Mesendoderm (in vitro differentiated cells): ENCODE measurements around the gene DLL1.

ENCODE experiments used
- DNase-seq: peaks from one replicate; pipeline ENCODE4 v3.0.0; 2013
- H2AK5ac ChIP-seq: 2 replicates; pipeline ENCODE4 v1.6.1; 2013; ENCODE audit warnings: low read length, inconsistent platforms
- H2BK120ac ChIP-seq: 2 replicates; pipeline ENCODE4 v1.6.1; 2013; ENCODE audit warnings: low read depth, mild to moderate bottlenecking, low read length, moderate library complexity, mixed read lengths
- H2BK15ac ChIP-seq: replicated peaks from 2 replicates; pipeline ENCODE4 v1.6.1; 2013; ENCODE audit warnings: low read depth, mild to moderate bottlenecking, moderate library complexity
- H2BK5ac ChIP-seq: 2 replicates; pipeline ENCODE4 v1.6.1; 2013; ENCODE audit warnings: low read length, inconsistent platforms
- H3K18ac ChIP-seq: 2 replicates; pipeline ENCODE4 v1.6.1; 2013; ENCODE audit warnings: mild to moderate bottlenecking, low read length, mixed read lengths
- H3K23ac ChIP-seq: one replicate; pipeline ENCODE4 v1.6.1; 2013; ENCODE audit warnings: low read length
- H3K27ac ChIP-seq: 2 replicates; pipeline ENCODE4 v1.5.1; 2013; ENCODE audit warnings: low read depth, mild to moderate bottlenecking, inconsistent platforms, low read length, moderate library complexity
- H3K27me3 ChIP-seq: 2 replicates; pipeline ENCODE4 v1.6.1; 2013; ENCODE audit warnings: low read length, control low read depth, mild to moderate bottlenecking, inconsistent platforms; ENCODE audit not compliant: insufficient read depth, poor library complexity
- H3K36me3 ChIP-seq: 2 replicates; pipeline ENCODE4 v1.6.1; 2013; ENCODE audit warnings: low read length, inconsistent platforms; ENCODE audit not compliant: control insufficient read depth, insufficient read depth
- H3K4ac ChIP-seq: one replicate; pipeline ENCODE4 v1.6.1; 2013; ENCODE audit warnings: low read depth, mild to moderate bottlenecking, low read length, moderate library complexity
- H3K4me1 ChIP-seq: 2 replicates; pipeline ENCODE4 v1.6.1; 2013; ENCODE audit warnings: low read depth, low read length, inconsistent platforms; ENCODE audit not compliant: control insufficient read depth
- H3K4me2 ChIP-seq: 2 replicates; pipeline ENCODE4 v1.6.1; 2013; ENCODE audit warnings: low read length
- H3K4me3 ChIP-seq: 2 replicates; pipeline ENCODE4 v1.5.1; 2013; ENCODE audit warnings: mild to moderate bottlenecking, low read length
- H3K56ac ChIP-seq: one replicate; pipeline ENCODE4 v1.6.1; 2013; ENCODE audit warnings: low read length
- H3K79me1 ChIP-seq: 2 replicates; pipeline ENCODE4 v1.6.1; 2013; ENCODE audit warnings: low read length, inconsistent platforms
- H3K79me2 ChIP-seq: 2 replicates; pipeline ENCODE4 v1.6.1; 2013; ENCODE audit warnings: mild to moderate bottlenecking, low read length; ENCODE audit not compliant: control insufficient read depth, insufficient read depth
- H3K9ac ChIP-seq: 2 replicates; pipeline ENCODE4 v1.6.1; 2013; ENCODE audit warnings: low read length, inconsistent platforms
- H4K5ac ChIP-seq: one replicate; pipeline ENCODE4 v1.6.1; 2013; ENCODE audit warnings: low read length
- H4K8ac ChIP-seq: one replicate; pipeline ENCODE4 v1.6.1; 2013; ENCODE audit warnings: low read depth, mild to moderate bottlenecking, control low read depth, low read length, moderate library complexity
- WGBS: extraction: QIAGEN DNeasy Blood & Tissue Kit; methylation state at CpG from one replicate; pipeline ENCODE4 v1.1.7; 2013; ENCODE audit warnings: low lambda C conversion rate, missing lambda C conversion rate; ENCODE audit not compliant: insufficient coverage; ENCODE audit errors: extremely low coverage; 5-methylcytosine and 5-hydroxymethylcytosine counted together

The DLL1 gene

GRCh38 chr6:170316071-170316470 lies 25.2 kb upstream of the DLL1 start:
- no peak overlapping the region for H3K18ac ChIP-seq
- no peaks in the 10 kb centered on the region for H3K4me1 ChIP-seq
- no peaks in the 10 kb centered on the region for H3K27me3 ChIP-seq
- no peak overlapping the region for H3K56ac ChIP-seq
- no peaks in the 10 kb centered on the region for H3K36me3 ChIP-seq
- H4K5ac ChIP-seq: no peak overlapping the region
- no peak overlapping the region for H3K27ac ChIP-seq
- DNase-seq: peak; percentile 28
- no peak overlapping the region for H3K4me2 ChIP-seq
- no peaks in the 10 kb centered on the region for H3K79me2 ChIP-seq
- no peak overlapping the region for H3K4ac ChIP-seq
- H3K9ac ChIP-seq: no peak overlapping the region
- no peak overlapping the region for H2BK5ac ChIP-seq
- no peak overlapping the region for H2AK5ac ChIP-seq
- H2BK15ac ChIP-seq: no peak overlapping the region
- H3K23ac ChIP-seq: no peak overlapping the region
- H3K79me1 ChIP-seq: peaks cover 4% of the 10 kb centered on the region
- H2BK120ac ChIP-seq: no peak overlapping the region
- no CpG with 5 or more reads among the region's 4 CpGs for WGBS
- no peak overlapping the region for H3K4me3 ChIP-seq
- no peak overlapping the region for H4K8ac ChIP-seq

GRCh38 chr6:170314983-170315382 lies 24.1 kb upstream of the DLL1 start:
- H2AK5ac ChIP-seq: no peak overlapping the region
- no peak overlapping the region for H3K23ac ChIP-seq
- no peak overlapping the region for H3K9ac ChIP-seq
- no CpG with 5 or more reads among the region's 5 CpGs for WGBS
- H3K79me2 ChIP-seq: no peaks in the 10 kb centered on the region
- DNase-seq: no peak
- no peak overlapping the region for H3K56ac ChIP-seq
- H3K4me1 ChIP-seq: no peaks in the 10 kb centered on the region
- no peaks in the 10 kb centered on the region for H3K36me3 ChIP-seq
- no peak overlapping the region for H4K5ac ChIP-seq
- no peak overlapping the region for H4K8ac ChIP-seq
- no peak overlapping the region for H2BK15ac ChIP-seq
- H3K18ac ChIP-seq: no peak overlapping the region
- H2BK5ac ChIP-seq: no peak overlapping the region
- no peak overlapping the region for H3K4me3 ChIP-seq
- H3K4me2 ChIP-seq: no peak overlapping the region
- no peak overlapping the region for H3K27ac ChIP-seq
- no peaks in the 10 kb centered on the region for H3K27me3 ChIP-seq
- no peak overlapping the region for H2BK120ac ChIP-seq
- H3K79me1 ChIP-seq: peaks cover 4% of the 10 kb centered on the region
- no peak overlapping the region for H3K4ac ChIP-seq

- H3K4me3 ChIP-seq: no peak overlapping the region
- peaks cover 4% of the 10 kb centered on the region for H3K79me1 ChIP-seq
- no peaks in the 10 kb centered on the region for H3K36me3 ChIP-seq
- H3K79me2 ChIP-seq: no peaks in the 10 kb centered on the region
- H2BK5ac ChIP-seq: no peak overlapping the region
- no peaks in the 10 kb centered on the region for H3K27me3 ChIP-seq
- H3K27ac ChIP-seq: no peak overlapping the region
- no peak overlapping the region for H3K4ac ChIP-seq
- WGBS: no CpG with 5 or more reads among the region's 6 CpGs
- no peaks in the 10 kb centered on the region for H3K4me1 ChIP-seq
- H2BK120ac ChIP-seq: no peak overlapping the region
- no peak overlapping the region for H3K56ac ChIP-seq
- H3K23ac ChIP-seq: no peak overlapping the region
- H3K18ac ChIP-seq: no peak overlapping the region
- H3K4me2 ChIP-seq: no peak overlapping the region
- H3K9ac ChIP-seq: no peak overlapping the region
- no peak overlapping the region for H4K5ac ChIP-seq
- no peak for DNase-seq
- H2BK15ac ChIP-seq: no peak overlapping the region
- H2AK5ac ChIP-seq: no peak overlapping the region
- no peak overlapping the region for H4K8ac ChIP-seq
Observed at GRCh38 chr6:170313716-170314295, 22.9 kb upstream of the DLL1 start.

GRCh38 chr6:170312876-170313275 lies 22.0 kb upstream of the DLL1 start:
- no peak overlapping the region for H3K23ac ChIP-seq
- H4K8ac ChIP-seq: no peak overlapping the region
- WGBS: no CpG with 5 or more reads among the region's 2 CpGs
- no peaks in the 10 kb centered on the region for H3K79me2 ChIP-seq
- H3K4ac ChIP-seq: no peak overlapping the region
- DNase-seq: no peak
- H4K5ac ChIP-seq: no peak overlapping the region
- no peak overlapping the region for H2BK15ac ChIP-seq
- no peaks in the 10 kb centered on the region for H3K27me3 ChIP-seq
- H3K56ac ChIP-seq: no peak overlapping the region
- no peak overlapping the region for H3K4me2 ChIP-seq
- H2AK5ac ChIP-seq: no peak overlapping the region
- no peak overlapping the region for H3K27ac ChIP-seq
- H3K18ac ChIP-seq: no peak overlapping the region
- no peak overlapping the region for H2BK120ac ChIP-seq
- H3K4me1 ChIP-seq: no peaks in the 10 kb centered on the region
- no peak overlapping the region for H2BK5ac ChIP-seq
- H3K36me3 ChIP-seq: no peaks in the 10 kb centered on the region
- peaks cover 7% of the 10 kb centered on the region for H3K79me1 ChIP-seq
- no peak overlapping the region for H3K9ac ChIP-seq
- H3K4me3 ChIP-seq: no peak overlapping the region

- H3K79me2 ChIP-seq: no peaks in the 10 kb centered on the region
- H3K4me1 ChIP-seq: no peaks in the 10 kb centered on the region
- no peak overlapping the region for H4K8ac ChIP-seq
- no peak overlapping the region for H3K4me2 ChIP-seq
- no peak overlapping the region for H2BK5ac ChIP-seq
- H3K23ac ChIP-seq: no peak overlapping the region
- H3K9ac ChIP-seq: no peak overlapping the region
- H3K18ac ChIP-seq: no peak overlapping the region
- no peak overlapping the region for H3K27ac ChIP-seq
- H2AK5ac ChIP-seq: no peak overlapping the region
- peaks cover 9% of the 10 kb centered on the region for H3K79me1 ChIP-seq
- H3K36me3 ChIP-seq: no peaks in the 10 kb centered on the region
- H3K4me3 ChIP-seq: no peak overlapping the region
- no peak overlapping the region for H3K4ac ChIP-seq
- no peak overlapping the region for H4K5ac ChIP-seq
- H3K27me3 ChIP-seq: no peaks in the 10 kb centered on the region
- no CpG with 5 or more reads among the region's 5 CpGs for WGBS
- H2BK15ac ChIP-seq: no peak overlapping the region
- H2BK120ac ChIP-seq: no peak overlapping the region
- H3K56ac ChIP-seq: no peak overlapping the region
- DNase-seq: no peak
Observed at GRCh38 chr6:170311696-170312095, 20.8 kb upstream of the DLL1 start.

- Histone ChIP-seq H3K4ac (no peak overlapping the region), H3K79me1 (peaks cover 8% of the 10 kb centered on the region), H2BK120ac (no peak overlapping the region), H3K27me3 (no peaks in the 10 kb centered on the region), H3K18ac (no peak overlapping the region), H3K23ac (no peak overlapping the region), H4K5ac (no peak overlapping the region), H2BK15ac (no peak overlapping the region), H3K27ac (no peak overlapping the region), H3K4me2 (no peak overlapping the region), H3K36me3 (no peaks in the 10 kb centered on the region), H2BK5ac (no peak overlapping the region), H3K56ac (no peak overlapping the region), H3K79me2 (no peaks in the 10 kb centered on the region), H3K4me3 (no peak overlapping the region), H3K4me1 (no peaks in the 10 kb centered on the region), H4K8ac (no peak overlapping the region), H3K9ac (no peak overlapping the region), H2AK5ac (no peak overlapping the region)
- no CpG with 5 or more reads among the region's 1 CpG for WGBS
- DNase-seq: no peak
Observed at GRCh38 chr6:170308761-170309160, 17.9 kb upstream of the DLL1 start.
